Endodermal cell (in vitro differentiated cells): ENCODE results near the gene KCNQ5. TPM values are rescaled to one million over a fixed set of nuclear protein-coding genes. Genes with fewer than 3 reads are reported as not detected.

Experiments used
- DNase-seq: peaks from one replicate; pipeline ENCODE4 v3.0.0-alpha.2; 2017
- H3K27ac ChIP-seq: 2 replicates; pipeline ENCODE4 v1.5.1; 2013; ENCODE audit warnings: mild to moderate bottlenecking, low read depth, low read length, moderate library complexity
- H3K27me3 ChIP-seq: 2 replicates; pipeline ENCODE4 v1.6.1; 2013; ENCODE audit warnings: mild to moderate bottlenecking, low read length, moderate library complexity; ENCODE audit not compliant: insufficient read depth, control insufficient read depth, poor library complexity, severe bottlenecking
- H3K36me3 ChIP-seq: 2 replicates; pipeline ENCODE4 v1.7.0; 2013; ENCODE audit warnings: mild to moderate bottlenecking, low read length, moderate library complexity; ENCODE audit not compliant: control insufficient read depth, insufficient read depth
- H3K4me1 ChIP-seq: one replicate; pipeline ENCODE4 v1.7.0; 2013; ENCODE audit warnings: low read length; ENCODE audit not compliant: control insufficient read depth, insufficient read depth
- H3K4me3 ChIP-seq: 2 replicates; pipeline ENCODE4 v1.5.1; 2013; ENCODE audit warnings: mild to moderate bottlenecking, low read length, moderate library complexity
- H3K9ac ChIP-seq: 2 replicates; pipeline ENCODE4 v1.6.1; 2013; ENCODE audit warnings: mild to moderate bottlenecking, low read length, moderate library complexity; ENCODE audit not compliant: poor library complexity, severe bottlenecking; ENCODE audit errors: extremely low read depth
- H3K9me3 ChIP-seq: 2 replicates; pipeline ENCODE4 v1.6.1; 2013; ENCODE audit warnings: mild to moderate bottlenecking, low read length, moderate library complexity; ENCODE audit not compliant: control insufficient read depth
- H3K27ac Mint-ChIP-seq: 2 replicates; pipeline ENCODE4 v1.8.0; 2020; ENCODE audit warnings: mixed read lengths
- H3K27me3 Mint-ChIP-seq: 2 replicates; pipeline ENCODE4 v1.8.0; 2021; ENCODE audit warnings: mild to moderate bottlenecking, mixed read lengths; ENCODE audit not compliant: insufficient read depth
- H3K36me3 Mint-ChIP-seq: 2 replicates; pipeline ENCODE4 v1.8.0; 2020; ENCODE audit warnings: low read depth, mixed read lengths
- H3K4me1 Mint-ChIP-seq: 2 replicates; pipeline ENCODE4 v1.8.0; 2020; ENCODE audit warnings: mixed read lengths
- H3K4me3 Mint-ChIP-seq: 2 replicates; pipeline ENCODE4 v1.8.0; 2020; ENCODE audit warnings: mild to moderate bottlenecking, moderate library complexity, mixed read lengths
- H3K9me3 Mint-ChIP-seq: 2 replicates; pipeline ENCODE4 v1.8.0; 2020; ENCODE audit warnings: mild to moderate bottlenecking, mixed read lengths
- CTCF ChIP-seq: fragments of 200-600 bp; sonication (generic); conservative IDR thresholded peaks from 2 replicates; pipeline ENCODE4 v1.5.0; 2021; ENCODE audit warnings: antibody characterized with exemption, mild to moderate bottlenecking
- WGBS, 2 experiments: methylation state at CpG; one replicate each; pipeline versions ENCODE4 v1.1.5 to v1.1.7; 2013; ENCODE audit warnings: missing lambda C conversion rate in 2 of 2, mixed read lengths in 1 of 2; ENCODE audit not compliant: insufficient coverage in 1 of 2, insufficient read length in 1 of 2; 5-methylcytosine and 5-hydroxymethylcytosine counted together
- total RNA-seq, 2 donors: library from RNA; stranded (reverse); fragmentation: NEBNext Ultra II Directional in 1 of 2; extraction: Animal tissue kit (Norgen Biotek cat#: 25700) in 1 of 2; gene quantifications; 2 replicates in 1 of 2; 3 replicates in 1 of 2; pipeline ENCODE4 v1.2.1, GENCODE V29; 2021

The KCNQ5 gene
- total RNA-seq, 2 donors from 2014 or later, result 2.4 to 8.3 TPM

GRCh38 chr6:72832271-72832670, 210.4 kb downstream of the KCNQ5 start:
- Histone ChIP-seq H3K27me3 (no peaks in the 10 kb centered on the region), H3K9ac (no peak overlapping the region), H3K9me3 (no peaks in the 10 kb centered on the region), H3K4me1 (no peaks in the 10 kb centered on the region), H3K27ac (no peak overlapping the region), H3K36me3 (no peaks in the 10 kb centered on the region), H3K4me3 (no peak overlapping the region)
- no peaks in the 10 kb centered on the region for H3K4me1 Mint-ChIP-seq
- no peak overlapping the region for H3K4me3 Mint-ChIP-seq
- H3K9me3 Mint-ChIP-seq, result peaks cover 4% of the 10 kb centered on the region
- 86% methylated on average over 3 of the region's 3 CpGs; no CpG with 5 or more reads in 1 of the 2 experiments for WGBS, 2 experiments
- DNase-seq, result no peak
- no peaks in the 10 kb centered on the region for H3K36me3 Mint-ChIP-seq
- H3K27ac Mint-ChIP-seq, result no peak overlapping the region
- no peaks in the 10 kb centered on the region for H3K27me3 Mint-ChIP-seq
- no peak for TF ChIP-seq CTCF

GRCh38 chr6:72835749-72836148, 213.9 kb downstream of the KCNQ5 start:
- no peak overlapping the region for H3K27ac ChIP-seq
- no peak overlapping the region for H3K4me3 ChIP-seq
- Mint-ChIP-seq H3K9me3 (peaks cover 4% of the 10 kb centered on the region), H3K27ac (no peak overlapping the region), H3K4me1 (no peaks in the 10 kb centered on the region), H3K36me3 (no peaks in the 10 kb centered on the region), H3K27me3 (no peaks in the 10 kb centered on the region), H3K4me3 (no peak overlapping the region)
- no peak for DNase-seq
- 47% methylated on average over 1 of the region's 1 CpG; no CpG with 5 or more reads in 1 of the 2 experiments for WGBS, 2 experiments
- H3K9me3 ChIP-seq, result no peaks in the 10 kb centered on the region
- H3K27me3 ChIP-seq, result no peaks in the 10 kb centered on the region
- TF ChIP-seq CTCF, result no peak
- no peaks in the 10 kb centered on the region for H3K4me1 ChIP-seq
- no peaks in the 10 kb centered on the region for H3K36me3 ChIP-seq
- H3K9ac ChIP-seq, result no peak overlapping the region

- Histone ChIP-seq H3K9ac (no peak overlapping the region), H3K4me1 (no peaks in the 10 kb centered on the region), H3K4me3 (no peak overlapping the region), H3K27me3 (no peaks in the 10 kb centered on the region), H3K36me3 (no peaks in the 10 kb centered on the region), H3K9me3 (no peaks in the 10 kb centered on the region), H3K27ac (no peak overlapping the region)
- 78% methylated on average over 1 of the region's 1 CpG; no CpG with 5 or more reads in 1 of the 2 experiments for WGBS, 2 experiments
- TF ChIP-seq CTCF, result no peak
- H3K4me1 Mint-ChIP-seq, result no peaks in the 10 kb centered on the region
- H3K27ac Mint-ChIP-seq, result no peak overlapping the region
- no peaks in the 10 kb centered on the region for H3K9me3 Mint-ChIP-seq
- H3K27me3 Mint-ChIP-seq, result no peaks in the 10 kb centered on the region
- no peak for DNase-seq
- H3K4me3 Mint-ChIP-seq, result no peak overlapping the region
- H3K36me3 Mint-ChIP-seq, result no peaks in the 10 kb centered on the region
Observed at GRCh38 chr6:72836971-72837370, 215.1 kb downstream of the KCNQ5 start.
